Measurements from ENCODE around the gene CPED1. TPM values are rescaled to one million over a fixed set of nuclear protein-coding genes. Genes with fewer than 3 reads are reported as not detected.
"Not testable (repeated sequence)": the region's sequence is repeated elsewhere in the genome, so short reads cannot be mapped to it uniquely, and the experiment has no call there.

CPED1 gene
- total RNA-seq, 4 donors from 2014 or later: 15.0 to 32.1 (median 21.8) TPM

GRCh38 chr7:121178869-121179497 is 190.5 kb downstream of the CPED1 start:
- 85 to 89% methylated on average over 2 of the region's 2 CpGs for WGBS, 2 donors
- DNase-seq (ENCODE audit: low spot score in 2 of 2): no peak
- Histone ChIP-seq H3K4me1 (peaks cover 0 to 5% (median 1%) of the 10 kb centered on the region in 4 donors), H3K36me3 (no peaks in the 10 kb centered on the region), H3K4me3 (no peak overlapping the region), H3K9me3 (no peaks in the 10 kb centered on the region), H3K27me3 (no peaks in the 10 kb centered on the region), H3K27ac (no peak overlapping the region)
- TF ChIP-seq EP300 (IDR thresholded peaks at IDR 0.05): no peak
- no peak for TF ChIP-seq CTCF (IDR thresholded peaks at IDR 0.05)
- TF ChIP-seq POLR2A (IDR thresholded peaks at IDR 0.05): no peak

GRCh38 chr7:121180436-121181063 is 192.0 kb downstream of the CPED1 start:
- H3K27ac ChIP-seq: no peak overlapping the region
- DNase-seq (ENCODE audit: low spot score in 2 of 2): no peak
- H3K27me3 ChIP-seq: no peaks in the 10 kb centered on the region
- TF ChIP-seq EP300 (IDR thresholded peaks at IDR 0.05): no peak
- no peak for TF ChIP-seq POLR2A (IDR thresholded peaks at IDR 0.05)
- TF ChIP-seq CTCF (IDR thresholded peaks at IDR 0.05): no peak
- no peaks in the 10 kb centered on the region for H3K36me3 ChIP-seq
- H3K9me3 ChIP-seq: no peaks in the 10 kb centered on the region
- H3K4me1 ChIP-seq: peaks cover 0 to 5% (median 1%) of the 10 kb centered on the region in 4 donors
- H3K4me3 ChIP-seq: no peak overlapping the region
- 92% methylated on average over 4 of the region's 4 CpGs for WGBS, 2 donors

GRCh38 chr7:121181357-121181756 is 192.8 kb downstream of the CPED1 start:
- no peak for DNase-seq (ENCODE audit: low spot score in 2 of 2)
- 89 to 98% methylated on average over 1 of the region's 1 CpG for WGBS, 2 donors
- Histone ChIP-seq H3K27ac (no peak overlapping the region), H3K4me3 (no peak overlapping the region), H3K9me3 (no peaks in the 10 kb centered on the region), H3K4me1 (peaks cover 0 to 5% (median 1%) of the 10 kb centered on the region in 4 donors), H3K36me3 (no peaks in the 10 kb centered on the region), H3K27me3 (no peaks in the 10 kb centered on the region)
- TF ChIP-seq POLR2A (IDR thresholded peaks at IDR 0.05) (no peak), CTCF (IDR thresholded peaks at IDR 0.05) (no peak), EP300 (IDR thresholded peaks at IDR 0.05) (no peak)

- TF ChIP-seq POLR2A (IDR thresholded peaks at IDR 0.05) (no peak), EP300 (IDR thresholded peaks at IDR 0.05) (no peak), CTCF (IDR thresholded peaks at IDR 0.05) (no peak)
- Histone ChIP-seq H3K9me3 (no peaks in the 10 kb centered on the region), H3K27me3 (no peaks in the 10 kb centered on the region), H3K4me3 (no peak overlapping the region), H3K27ac (no peak overlapping the region), H3K36me3 (no peaks in the 10 kb centered on the region), H3K4me1 (peaks cover 0 to 5% (median 1%) of the 10 kb centered on the region in 4 donors)
- DNase-seq (ENCODE audit: low spot score in 2 of 2): no peak
Measured at GRCh38 chr7:121182281-121182680, 193.8 kb downstream of the CPED1 start.

GRCh38 chr7:121182902-121183301 is 194.4 kb downstream of the CPED1 start:
- Histone ChIP-seq H3K4me1 (peaks cover 0 to 5% (median 1%) of the 10 kb centered on the region in 4 donors), H3K27ac (no peak overlapping the region), H3K4me3 (no peak overlapping the region), H3K36me3 (no peaks in the 10 kb centered on the region), H3K9me3 (no peaks in the 10 kb centered on the region), H3K27me3 (no peaks in the 10 kb centered on the region)
- no peak for DNase-seq (ENCODE audit: low spot score in 2 of 2)
- TF ChIP-seq EP300 (IDR thresholded peaks at IDR 0.05): no peak
- no peak for TF ChIP-seq POLR2A (IDR thresholded peaks at IDR 0.05)
- no peak for TF ChIP-seq CTCF (IDR thresholded peaks at IDR 0.05)

GRCh38 chr7:121183883-121184282 is 195.4 kb downstream of the CPED1 start:
- H3K4me1 ChIP-seq; DNase-seq (ENCODE audit: low spot score in 2 of 2); H3K27me3 ChIP-seq; H3K27ac ChIP-seq; H3K9me3 ChIP-seq; H3K4me3 ChIP-seq; H3K36me3 ChIP-seq: not testable (repeated sequence)
- 87 to 98% methylated on average over 4 of the region's 4 CpGs for WGBS, 2 donors

All from tibial nerve (tissue), 4 donors.